NCI-H1417 (cell line): ENCODE measurements around the gene PRR15.

Source experiments
- DNase-seq, 3 experiments: peaks; one replicate each; lab custom pipeline; 2025; lab: John Stamatoyannopoulos, UW

Gene PRR15

GRCh38 chr7:29609162-29610037 is 45.8 kb downstream of the PRR15 start:
- peak; percentile 51 to 74 (median 52) for DNase-seq

DNA sequence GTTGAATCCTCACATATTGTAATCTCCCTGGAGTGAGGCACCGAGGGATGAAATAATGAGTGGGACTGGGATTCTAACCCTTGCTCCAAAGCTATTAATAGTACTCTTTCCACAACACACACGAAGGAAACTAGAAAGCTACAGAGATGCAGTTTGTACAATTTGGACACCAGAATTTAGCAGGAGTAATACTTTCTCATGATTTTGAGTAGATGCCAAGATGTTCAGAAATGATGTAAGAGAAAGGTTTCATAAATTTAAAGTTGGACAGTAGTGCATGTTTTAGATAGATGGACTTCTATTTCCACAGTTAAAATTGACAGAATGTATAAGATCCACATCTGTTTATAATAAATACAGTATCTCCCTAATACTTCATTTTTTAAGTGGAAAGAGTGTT is 46.5 kb downstream of the PRR15 start:
- no peak for DNase-seq

GRCh38 chr7:29611941-29612544 is 48.4 kb downstream of the PRR15 start:
- DNase-seq = no peak

DNA sequence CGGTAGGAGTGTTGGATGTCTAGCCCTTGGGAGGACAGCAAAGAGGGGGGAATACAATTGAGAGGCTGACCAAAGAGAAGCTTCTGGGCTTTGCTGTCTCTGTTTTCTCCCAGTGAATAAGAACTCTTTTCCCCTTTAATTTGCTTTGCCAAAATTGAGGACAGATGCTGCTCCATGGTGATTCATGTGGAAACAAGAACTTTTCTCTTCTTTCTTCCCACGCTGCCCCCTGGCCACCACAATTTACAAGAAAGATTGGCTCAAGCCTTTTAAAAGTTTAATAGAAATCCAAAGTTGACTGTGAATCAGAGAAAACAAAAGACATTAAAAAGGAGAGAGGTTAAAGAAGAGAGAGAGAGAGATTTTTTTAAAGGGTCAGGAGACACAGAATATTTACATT is 49.0 kb downstream of the PRR15 start:
- DNase-seq = no peak

DNA sequence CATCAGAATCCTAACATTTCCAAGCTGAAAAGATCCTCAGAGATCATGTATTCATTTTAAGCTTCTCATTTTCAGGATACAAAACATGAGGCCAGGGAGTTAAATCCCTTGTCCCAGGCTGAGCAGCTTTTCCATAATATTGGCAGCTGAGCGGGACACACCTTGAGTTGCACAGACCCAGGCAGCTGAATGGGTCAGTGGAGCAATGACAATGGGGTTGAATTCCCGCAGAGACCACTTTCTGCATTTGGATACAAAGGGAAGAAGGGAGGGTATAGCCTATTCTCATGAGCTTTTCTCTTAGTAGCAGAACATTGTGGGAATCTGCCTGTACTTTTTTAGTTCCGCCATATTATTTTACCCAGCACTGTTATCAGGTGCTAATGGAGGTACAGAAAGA is 49.5 kb downstream of the PRR15 start:
- DNase-seq = no peak

GRCh38 chr7:29614229-29614628 is 50.6 kb downstream of the PRR15 start:
- DNase-seq = no peak
